ENCODE measurements around the gene C2orf72. TPM values are rescaled to one million over a fixed set of nuclear protein-coding genes. Genes with fewer than 3 reads are reported as not detected.

Gene C2orf72
- total and polyA plus RNA-seq, 2 donors (not counting 1 experiment from before 2014, with no cell fraction given): 0.33 to 1.9 TPM

- TF ChIP-seq EZH2 (IDR thresholded peaks at IDR 0.05; ENCODE audit: low read length, missing control alignments) (no peak), CTCF (conservative IDR thresholded peaks at IDR 0.05 in 1 of 2, IDR thresholded peaks at IDR 0.05 in 1 of 2; ENCODE audit: low read depth in 1 of 2, low read length in 2 of 2) (no peak)
- DNase-seq (ENCODE audit: low read depth in 2 of 2): no peak
- no peaks in the 10 kb centered on the region for H3K79me2 ChIP-seq (ENCODE audit: control insufficient read depth, insufficient read depth, low read length)
- no peak overlapping the region for H3K4me3 ChIP-seq (replicated peaks in 1 of 4; ENCODE audit: control extremely low read depth in 1 of 4, insufficient read depth in 1 of 4, low read depth in 3 of 4, low read length in 4 of 4)
- H3K9me3 ChIP-seq (ENCODE audit: control insufficient read depth, insufficient read depth, low read depth, low read length): no peaks in the 10 kb centered on the region
- H3K4me2 ChIP-seq (ENCODE audit: extremely low read depth, insufficient read depth, low read length): no peak overlapping the region
- no peak overlapping the region for H3K27ac ChIP-seq (ENCODE audit: insufficient read depth, low read length)
- H2AFZ ChIP-seq (ENCODE audit: low read length): no peak overlapping the region
- H3K36me3 ChIP-seq (ENCODE audit: control insufficient read depth, insufficient read depth, low read length): no peaks in the 10 kb centered on the region
- peaks cover 15% of the 10 kb centered on the region for H3K27me3 ChIP-seq (ENCODE audit: control insufficient read depth, insufficient read depth, low read length)
- no peaks in the 10 kb centered on the region for H3K4me1 ChIP-seq (ENCODE audit: control insufficient read depth, extremely low read depth, insufficient read depth, low read length)
- H4K20me1 ChIP-seq (ENCODE audit: control insufficient read depth, extremely low read depth, insufficient read depth, low read length): no peaks in the 10 kb centered on the region
- no peak overlapping the region for H3K9ac ChIP-seq (ENCODE audit: insufficient read depth, low read length)
Observed at GRCh38 chr2:231028889-231029288, 8.4 kb upstream of the C2orf72 start.

GRCh38 chr2:231029563-231029962 lies 7.8 kb upstream of the C2orf72 start:
- no peak overlapping the region for H3K4me3 ChIP-seq (replicated peaks in 1 of 4; ENCODE audit: control extremely low read depth in 1 of 4, insufficient read depth in 1 of 4, low read depth in 3 of 4, low read length in 4 of 4)
- H3K36me3 ChIP-seq (ENCODE audit: control insufficient read depth, insufficient read depth, low read length): no peaks in the 10 kb centered on the region
- no peak overlapping the region for H3K4me2 ChIP-seq (ENCODE audit: extremely low read depth, insufficient read depth, low read length)
- no peaks in the 10 kb centered on the region for H3K4me1 ChIP-seq (ENCODE audit: control insufficient read depth, extremely low read depth, insufficient read depth, low read length)
- no peaks in the 10 kb centered on the region for H3K79me2 ChIP-seq (ENCODE audit: control insufficient read depth, insufficient read depth, low read length)
- no peak for DNase-seq (ENCODE audit: low read depth in 2 of 2)
- no peaks in the 10 kb centered on the region for H4K20me1 ChIP-seq (ENCODE audit: control insufficient read depth, extremely low read depth, insufficient read depth, low read length)
- no peak for TF ChIP-seq EZH2 (IDR thresholded peaks at IDR 0.05; ENCODE audit: low read length, missing control alignments)
- TF ChIP-seq CTCF (conservative IDR thresholded peaks at IDR 0.05 in 1 of 2, IDR thresholded peaks at IDR 0.05 in 1 of 2; ENCODE audit: low read depth in 1 of 2, low read length in 2 of 2): no peak
- H3K9ac ChIP-seq (ENCODE audit: insufficient read depth, low read length): no peak overlapping the region
- no peak overlapping the region for H2AFZ ChIP-seq (ENCODE audit: low read length)
- H3K27me3 ChIP-seq (ENCODE audit: control insufficient read depth, insufficient read depth, low read length): peaks cover 15% of the 10 kb centered on the region
- H3K27ac ChIP-seq (ENCODE audit: insufficient read depth, low read length): no peak overlapping the region
- no peaks in the 10 kb centered on the region for H3K9me3 ChIP-seq (ENCODE audit: control insufficient read depth, insufficient read depth, low read depth, low read length)

GRCh38 chr2:231030725-231031124 lies 6.6 kb upstream of the C2orf72 start:
- Histone ChIP-seq H3K27ac (ENCODE audit: insufficient read depth, low read length) (no peak overlapping the region), H3K9ac (ENCODE audit: insufficient read depth, low read length) (no peak overlapping the region), H4K20me1 (ENCODE audit: control insufficient read depth, extremely low read depth, insufficient read depth, low read length) (no peaks in the 10 kb centered on the region), H3K9me3 (ENCODE audit: control insufficient read depth, insufficient read depth, low read depth, low read length) (no peaks in the 10 kb centered on the region), H3K27me3 (ENCODE audit: control insufficient read depth, insufficient read depth, low read length) (peaks cover 17% of the 10 kb centered on the region), H3K4me1 (ENCODE audit: control insufficient read depth, extremely low read depth, insufficient read depth, low read length) (no peaks in the 10 kb centered on the region), H3K4me2 (ENCODE audit: extremely low read depth, insufficient read depth, low read length) (no peak overlapping the region), H3K4me3 (replicated peaks in 1 of 4; ENCODE audit: control extremely low read depth in 1 of 4, insufficient read depth in 1 of 4, low read depth in 3 of 4, low read length in 4 of 4) (no peak overlapping the region), H2AFZ (ENCODE audit: low read length) (no peak overlapping the region), H3K36me3 (ENCODE audit: control insufficient read depth, insufficient read depth, low read length) (no peaks in the 10 kb centered on the region), H3K79me2 (ENCODE audit: control insufficient read depth, insufficient read depth, low read length) (no peaks in the 10 kb centered on the region)
- DNase-seq (ENCODE audit: low read depth in 2 of 2): no peak
- TF ChIP-seq EZH2 (IDR thresholded peaks at IDR 0.05; ENCODE audit: low read length, missing control alignments) (no peak), CTCF (conservative IDR thresholded peaks at IDR 0.05 in 1 of 2, IDR thresholded peaks at IDR 0.05 in 1 of 2; ENCODE audit: low read depth in 1 of 2, low read length in 2 of 2) (no peak)

Data from fibroblast of lung (primary cell).